ACC112 (cell line): ENCODE data around the gene COX6A1.
"Not testable (repeated sequence)": the region's sequence is repeated elsewhere in the genome, so short reads cannot be mapped to it uniquely, and the experiment has no call there.

Experiments used
- H2AFZ ChIP-seq: fragments of 200-600 bp; sonication (generic); one replicate; pipeline ENCODE4 v1.6.0; 2017; ENCODE audit warnings: antibody characterized with exemption, low read length; ENCODE audit not compliant: unreplicated experiment
- H3K27ac ChIP-seq: fragments of 200-600 bp; sonication (generic); 2 replicates; pipeline ENCODE4 v1.5.1; 2014; ENCODE audit warnings: low read depth, mild to moderate bottlenecking, antibody characterized with exemption, low read length, moderate library complexity
- H3K27me3 ChIP-seq: fragments of 200-600 bp; sonication (generic); 2 replicates; pipeline ENCODE4 v1.6.1; 2014; ENCODE audit warnings: mild to moderate bottlenecking, antibody characterized with exemption, low read length, moderate library complexity, mixed read lengths; ENCODE audit not compliant: insufficient read depth
- H3K36me3 ChIP-seq: fragments of 200-600 bp; sonication (generic); 2 replicates; pipeline ENCODE4 v1.6.1; 2016; ENCODE audit warnings: mild to moderate bottlenecking, antibody characterized with exemption, low read length, moderate library complexity, mixed read lengths; ENCODE audit not compliant: insufficient read depth
- H3K4me1 ChIP-seq: fragments of 200-600 bp; sonication (generic); one replicate; pipeline ENCODE4 v1.6.1; 2016; ENCODE audit warnings: low read length, mixed read lengths; ENCODE audit not compliant: insufficient read depth, unreplicated experiment, control insufficient read depth
- H3K4me3 ChIP-seq: fragments of 200-600 bp; sonication (generic); 2 replicates; pipeline ENCODE4 v1.5.1; 2014; ENCODE audit warnings: mild to moderate bottlenecking, low read depth, low read length
- H3K79me2 ChIP-seq: fragments of 200-600 bp; sonication (generic); one replicate; pipeline ENCODE4 v1.6.0; 2016; ENCODE audit warnings: low read length; ENCODE audit not compliant: control insufficient read depth, unreplicated experiment, insufficient read depth

The COX6A1 gene

GRCh38 chr12:120428597-120429229 is 9.2 kb upstream of the COX6A1 start:
- Histone ChIP-seq H3K27ac (no peak overlapping the region), H3K79me2 (no peaks in the 10 kb centered on the region), H3K27me3 (no peaks in the 10 kb centered on the region), H3K4me3 (no peak overlapping the region), H3K36me3 (no peaks in the 10 kb centered on the region), H2AFZ (no peak overlapping the region), H3K4me1 (no peaks in the 10 kb centered on the region)

DNA sequence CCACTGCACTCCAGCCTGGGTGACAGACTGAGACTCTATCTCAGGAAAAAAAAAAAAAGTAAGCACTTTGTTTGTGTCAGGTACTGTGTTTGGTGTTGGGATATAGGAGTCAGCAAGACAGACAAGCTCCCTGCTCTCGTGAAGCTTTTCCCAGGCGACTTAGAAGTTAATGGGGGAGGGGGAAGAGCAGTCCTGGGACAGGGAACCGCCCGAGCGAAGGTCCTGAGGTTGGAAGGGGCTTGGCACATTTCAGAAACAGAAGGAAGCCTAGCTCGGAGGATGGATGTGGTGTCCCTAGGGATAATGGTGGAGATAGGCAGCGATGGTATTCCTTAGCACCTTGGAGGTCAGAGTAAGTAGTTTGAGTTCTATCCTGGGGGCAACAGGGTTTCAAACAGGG is 8.5 kb upstream of the COX6A1 start:
- Histone ChIP-seq H3K27me3 (no peaks in the 10 kb centered on the region), H3K4me1 (no peaks in the 10 kb centered on the region), H3K27ac (no peak overlapping the region), H2AFZ (no peak overlapping the region), H3K79me2 (no peaks in the 10 kb centered on the region), H3K36me3 (no peaks in the 10 kb centered on the region), H3K4me3 (no peak overlapping the region)

GRCh38 chr12:120432772-120433525 is 5.0 kb upstream of the COX6A1 start:
- Histone ChIP-seq H2AFZ (no peak overlapping the region), H3K79me2 (peaks cover 5% of the 10 kb centered on the region), H3K36me3 (no peaks in the 10 kb centered on the region), H3K4me3 (no peak overlapping the region), H3K4me1 (no peaks in the 10 kb centered on the region), H3K27me3 (no peaks in the 10 kb centered on the region), H3K27ac (no peak overlapping the region)

DNA sequence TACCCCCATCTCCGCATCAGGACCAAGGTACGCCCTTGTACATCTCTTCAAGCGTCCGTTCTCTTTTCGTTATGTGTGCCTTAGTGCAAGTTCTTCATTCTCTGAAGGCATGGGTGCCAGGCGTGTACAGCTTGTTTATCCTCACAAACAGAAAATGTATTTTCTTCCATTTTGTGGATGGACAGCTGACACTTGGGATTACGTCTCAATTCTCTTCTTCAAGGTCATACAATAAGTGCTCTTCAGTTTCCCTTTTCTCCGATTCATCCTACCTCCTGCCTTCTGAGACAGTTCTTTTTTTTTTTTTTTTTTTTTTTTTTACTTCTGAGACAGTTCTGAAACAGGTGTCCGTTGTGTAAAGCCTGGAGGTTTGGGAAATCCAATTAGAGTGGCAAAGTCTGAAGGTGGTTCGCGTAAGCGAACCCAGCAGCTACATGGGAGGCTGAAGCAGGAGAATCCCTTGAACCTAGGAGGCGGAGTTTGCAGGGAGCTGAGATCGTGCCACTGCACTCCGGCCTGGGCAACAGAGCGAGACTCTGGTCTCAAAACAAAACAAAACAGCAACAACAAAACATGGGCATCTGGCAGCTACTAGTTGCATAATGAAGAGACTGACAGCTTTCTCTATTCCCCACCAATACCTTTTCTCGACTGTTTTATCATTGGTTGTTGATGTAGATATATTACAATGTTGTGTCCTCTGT is 734 bp downstream of the COX6A1 start:
- H3K27ac ChIP-seq, result no peak overlapping the region
- H2AFZ ChIP-seq, result peak overlapping the region; percentile 82
- peak overlapping the region; percentile 88 for H3K4me3 ChIP-seq
- H3K36me3 ChIP-seq, result peaks cover 8% of the 10 kb centered on the region; the same call in 1 of the 2 replicates
- no peaks in the 10 kb centered on the region for H3K27me3 ChIP-seq
- peaks cover 34% of the 10 kb centered on the region for H3K79me2 ChIP-seq
- H3K4me1 ChIP-seq, result peaks cover 7% of the 10 kb centered on the region

DNA sequence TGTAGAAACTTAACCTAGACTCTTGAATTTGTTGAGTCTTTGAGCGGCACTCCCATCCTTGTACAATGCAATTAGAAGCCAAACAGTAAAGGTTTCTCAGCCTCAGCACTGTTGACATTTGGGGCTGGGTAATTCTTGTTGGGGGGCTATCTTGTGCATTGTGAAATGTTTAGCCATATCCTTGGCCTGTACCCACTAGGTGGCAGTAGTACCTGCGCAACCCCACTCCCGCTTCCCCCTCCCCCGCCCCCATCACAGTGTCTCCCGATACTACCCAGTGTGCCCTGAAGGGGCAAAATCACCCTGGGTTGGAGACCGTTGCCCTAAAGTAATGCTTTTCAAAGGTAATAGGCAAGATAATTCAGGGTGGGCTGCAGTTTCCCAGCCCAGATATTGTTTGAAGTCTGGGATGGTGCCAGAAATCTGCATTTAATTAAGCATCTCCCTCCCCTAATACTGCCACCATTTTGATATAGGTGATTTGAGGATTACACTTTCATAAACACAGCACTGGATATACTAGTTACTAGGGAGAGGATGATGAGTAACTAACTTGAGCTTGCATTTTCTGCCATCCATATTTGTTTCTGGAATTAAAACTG is 1.8 kb downstream of the COX6A1 start:
- H2AFZ ChIP-seq, result no peak overlapping the region
- H3K4me1 ChIP-seq, result peaks cover 9% of the 10 kb centered on the region
- no peak overlapping the region for H3K27ac ChIP-seq
- H3K36me3 ChIP-seq, result peaks cover 14% of the 10 kb centered on the region
- peak overlapping the region; percentile 23 for H3K4me3 ChIP-seq
- no peaks in the 10 kb centered on the region for H3K27me3 ChIP-seq
- peaks cover 44% of the 10 kb centered on the region for H3K79me2 ChIP-seq

DNA sequence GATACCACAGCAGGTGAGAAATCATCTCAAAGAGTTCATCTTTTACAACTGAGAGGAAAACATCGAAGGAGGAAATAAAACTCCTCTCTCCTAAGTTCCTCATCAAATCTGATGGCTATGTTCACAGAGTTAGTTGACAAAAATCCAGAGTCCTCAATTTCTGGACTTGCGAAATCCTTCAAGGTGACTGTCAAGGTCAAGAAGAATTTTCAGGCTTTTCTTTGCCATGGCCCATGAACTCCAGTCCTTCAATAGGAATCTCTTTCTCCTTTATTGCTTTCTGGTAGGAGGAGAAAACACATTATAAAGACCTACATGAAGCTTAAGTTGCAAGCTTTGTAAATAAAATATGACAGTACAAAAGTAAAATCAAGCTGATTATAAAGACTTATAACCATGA is 6.8 kb downstream of the COX6A1 start:
- peak overlapping the region; percentile 85 for H3K4me3 ChIP-seq
- H3K79me2 ChIP-seq, result peaks cover 63% of the 10 kb centered on the region
- no peak overlapping the region for H2AFZ ChIP-seq
- peaks cover 13% of the 10 kb centered on the region for H3K4me1 ChIP-seq
- H3K27me3 ChIP-seq, result no peaks in the 10 kb centered on the region
- H3K36me3 ChIP-seq, result peaks cover 14% of the 10 kb centered on the region
- H3K27ac ChIP-seq, result no peak overlapping the region

GRCh38 chr12:120445911-120446843 is 8.3 kb downstream of the COX6A1 start, which contains the start of the genes GATC and TRIAP1:
Gene GATC, plus strand, starts transcription at chr12:120446444. Its CDS starts 37 bp downstream, at chr12:120446481.
Gene TRIAP1, minus strand, starts transcription at chr12:120446384. Its CDS starts 12 bp downstream, at chr12:120446372.
- peak within 1 kb of the TSS; percentile 45 for H2AFZ ChIP-seq

GRCh38 chr12:120446844-120447178 is 8.9 kb downstream of the COX6A1 start:
- peaks cover 11% of the 10 kb centered on the region for H3K4me1 ChIP-seq
- H3K27me3 ChIP-seq, H3K27ac ChIP-seq, H3K36me3 ChIP-seq, H2AFZ ChIP-seq: not testable (repeated sequence)
- peaks cover 56% of the 10 kb centered on the region for H3K79me2 ChIP-seq
- peak overlapping the region; percentile 85 for H3K4me3 ChIP-seq

More at GRCh38 chr12:120445911-120446843, 8.3 kb downstream of the COX6A1 start, which contains the start of the genes GATC and TRIAP1:
- Histone ChIP-seq H3K79me2 (peaks cover 56% of the 10 kb centered on the region), H3K4me1 (peaks cover 11% of the 10 kb centered on the region), H3K4me3 (peak within 1 kb of the TSS; percentile 85), H3K36me3 (peaks cover 11% of the 10 kb centered on the region), H3K27ac (peak within 1 kb of the TSS; percentile 27; the same call in 1 of the 2 replicates), H3K27me3 (no peaks in the 10 kb centered on the region)

DNA sequence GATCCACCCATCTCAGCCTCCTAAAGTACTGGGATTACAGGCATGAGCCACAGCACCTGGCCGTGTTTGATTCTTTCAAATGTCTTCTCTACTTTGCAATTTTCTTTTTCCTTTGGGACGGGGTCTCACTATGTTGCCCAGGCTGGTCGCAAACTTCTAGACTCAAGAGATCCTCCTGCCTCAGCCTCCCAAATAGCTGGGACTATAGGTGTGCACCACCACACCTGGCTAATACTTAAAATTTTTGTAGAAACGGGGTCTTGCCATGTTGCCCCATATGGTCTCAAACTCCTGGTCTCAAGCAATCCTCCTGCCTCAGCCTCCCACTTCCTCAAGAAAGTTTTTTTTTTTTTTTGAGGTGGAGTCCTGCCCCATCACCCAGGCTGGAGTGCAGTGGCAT is 10.1 kb downstream of the COX6A1 start:
- peaks cover 11% of the 10 kb centered on the region for H3K4me1 ChIP-seq
- peaks cover 12% of the 10 kb centered on the region for H3K36me3 ChIP-seq
- H3K79me2 ChIP-seq, result peaks cover 58% of the 10 kb centered on the region
- H2AFZ ChIP-seq, result no peak overlapping the region
- H3K27me3 ChIP-seq, result no peaks in the 10 kb centered on the region
- peak overlapping the region; percentile 85 for H3K4me3 ChIP-seq
- no peak overlapping the region for H3K27ac ChIP-seq
